Activated B cell treated with CpG ODN at 0.5 μM for 24 hours (primary cell): Measurements from ENCODE around the gene OR10A3. TPM values are rescaled to one million over a fixed set of nuclear protein-coding genes. Genes with fewer than 3 reads are reported as not detected.

Experiments
- ATAC-seq: fragments of 200-7000 bp; cut with Tn5 transposase; one replicate; pipeline ENCODE4 v1.10.0; 2021; ENCODE audit warnings: low read depth, mild to moderate bottlenecking, moderate library complexity
- CTCF ChIA-PET: fragments of 350-600 bp; sonication (Branson Sonifier 250); formaldehyde crosslinking; loops from one replicate; lab custom pipeline; 2021; ENCODE audit warnings: antibody characterized with exemption; lab: Charles Lee
- POLR2A ChIA-PET: fragments of 350-600 bp; sonication (Branson Sonifier 250); formaldehyde crosslinking; loops from one replicate; lab custom pipeline; 2021; ENCODE audit warnings: antibody characterized with exemption; lab: Charles Lee
- DNase-seq: peaks from one replicate; pipeline ENCODE4 v3.0.0; 2022
- H3K27ac Mint-ChIP-seq: one replicate; pipeline ENCODE4 v1.8.0; 2020; ENCODE audit warnings: mixed read lengths
- H3K27me3 Mint-ChIP-seq: one replicate; pipeline ENCODE4 v1.8.0; 2021; ENCODE audit warnings: mixed read lengths
- H3K36me3 Mint-ChIP-seq: one replicate; pipeline ENCODE4 v1.8.0; 2021; ENCODE audit warnings: low read depth, mixed read lengths
- H3K4me1 Mint-ChIP-seq: one replicate; pipeline ENCODE4 v1.8.0; 2021; ENCODE audit warnings: mixed read lengths
- H3K4me3 Mint-ChIP-seq: one replicate; pipeline ENCODE4 v1.8.0; 2020; ENCODE audit warnings: mild to moderate bottlenecking, mixed read lengths
- H3K9me3 Mint-ChIP-seq: one replicate; pipeline ENCODE4 v1.8.0; 2020; ENCODE audit warnings: mixed read lengths
- CTCF ChIP-seq: fragments of 200-600 bp; IDR thresholded peaks from one replicate; pipeline ENCODE4 v1.8.0; 2022; ENCODE audit warnings: antibody characterized with exemption, mild to moderate bottlenecking
- intact Hi-C: fragments of 100-400 bp; cut with micrococcal nuclease; formaldehyde crosslinking; loops from one replicate; pipeline ENCODE4 v1.15.1; 2024
- total RNA-seq: library from RNA; stranded (reverse); gene quantifications from 2 replicates; pipeline ENCODE4 v1.2.3, GENCODE V29; 2022

The OR10A3 gene
- total RNA-seq, 1 donor from 2014 or later, result not detected

DNA sequence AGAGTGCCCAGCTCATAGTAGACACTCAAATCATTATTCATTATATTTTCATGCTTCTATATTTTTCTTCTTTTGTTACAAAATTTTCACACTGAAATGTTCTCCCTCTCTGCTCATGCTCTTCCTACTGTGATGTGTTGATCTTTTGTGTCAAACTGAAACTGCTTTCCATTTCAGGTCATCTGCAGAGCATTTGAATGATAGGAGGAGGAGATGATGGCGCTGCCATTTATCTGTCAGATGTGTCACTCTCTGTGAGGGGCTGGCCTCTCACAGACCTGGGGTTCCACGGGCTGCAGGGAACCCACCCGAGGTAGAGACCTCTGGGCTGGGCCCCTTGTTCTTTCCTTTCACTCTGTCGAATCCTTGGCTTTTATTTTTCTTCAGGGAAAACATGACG, 51.5 kb downstream of the OR10A3 start:
- Mint-ChIP-seq H3K4me1 (peaks cover 21% of the 10 kb centered on the region), H3K36me3 (no peaks in the 10 kb centered on the region), H3K27me3 (peaks cover 2% of the 10 kb centered on the region), H3K4me3 (no peak overlapping the region), H3K27ac (peak overlapping the region; percentile 4), H3K9me3 (no peaks in the 10 kb centered on the region)
- DNase-seq (no peak), ATAC-seq (no peak)
- POLR2A ChIA-PET, result no interaction called here
- CTCF ChIA-PET, result interaction anchor here (2.2 kb wide), 1 partner anchor 97 kb away, joined by 6 read pairs; the partner anchor contains the start of gene EIF3F
- intact Hi-C loops, result no loop called here
- TF ChIP-seq CTCF, result no peak

Other genes starting within 250 kb of the OR10A3 start
- not detected in 2 replicates for gene OVCH2, start 235.2 kb downstream of the OR10A3 start, total RNA-seq
- gene OR5P2, start 144.8 kb downstream of the OR10A3 start, total RNA-seq, result not detected in 2 replicates
- not detected in 2 replicates for gene OR5P3, start 110.9 kb downstream of the OR10A3 start, total RNA-seq
- not detected in 2 replicates for gene OR10A6, start 10.4 kb downstream of the OR10A3 start, total RNA-seq
- gene NLRP10, start 23.7 kb upstream of the OR10A3 start, total RNA-seq, result not detected in 2 replicates
- 367 and 396 TPM in 2 replicates for gene EIF3F, start 45.6 kb upstream of the OR10A3 start, total RNA-seq
- not detected in 2 replicates for gene TUB, start 139.5 kb upstream of the OR10A3 start, total RNA-seq
- gene RIC3, start 227.3 kb upstream of the OR10A3 start, total RNA-seq, result 44.3 and 52.8 TPM in 2 replicates